A549 (cell line): ENCODE results near the gene EIF4G3. TPM values are rescaled to one million over a fixed set of nuclear protein-coding genes. Genes with fewer than 3 reads are reported as not detected.
A peak's percentile ranks its signal among the peaks of the same experiment; 100 is the strongest.

Experiments used
- ATAC-seq, 2 experiments: fragments of 200-7000 bp in 1 of 2; fragments of >200 bp in 1 of 2; cut with Nextera tagmentation in 1 of 2; cut with Tn5 transposase in 1 of 2; 3 replicates each; pipeline versions ENCODE4 v1.8.0 to v1.9.1; 2018 to 2020; ENCODE audit warnings: mild to moderate bottlenecking in 1 of 2, moderate library complexity in 1 of 2
- CTCF ChIA-PET: fragments of 300-600 bp; sonication (Branson Sonifier 250); formaldehyde crosslinking; extraction: SDS; loops from one replicate; lab custom pipeline; 2021; ENCODE audit warnings: antibody characterized with exemption, inconsistent platforms; lab: Yijun Ruan, JAX
- POLR2A ChIA-PET: fragments of 350-600 bp; formaldehyde crosslinking; extraction: SDS; loops from one replicate; lab custom pipeline; 2021; ENCODE audit warnings: antibody characterized with exemption, inconsistent platforms; lab: Yijun Ruan, JAX
- DNase-seq, 2 experiments: peaks; one replicate each; pipeline versions ENCODE4 v3.0.0 to v3.0.0-alpha.2; 2011 to 2016; ENCODE audit warnings: low read depth in 1 of 2, low spot score in 1 of 2
- FAIRE-seq: peaks from 2 replicates; lab custom pipeline; 2011; peaks lifted over from hg19 to GRCh38; lab: Jason Lieb, UNC
- H3K27ac ChIP-seq, 2 experiments: fragments of >200 bp; sonication (Bioruptor Twin); formaldehyde crosslinking; 3 replicates each; pipeline ENCODE4 v1.5.1; 2016 to 2017
- H3K4me1 ChIP-seq: fragments of >200 bp; sonication (Bioruptor Twin); formaldehyde crosslinking; 3 replicates; pipeline ENCODE4 v1.6.1; 2016
- H3K4me2 ChIP-seq: fragments of >200 bp; sonication (Bioruptor Twin); formaldehyde crosslinking; 3 replicates; pipeline ENCODE4 v1.6.1; 2016
- H3K4me3 ChIP-seq: fragments of >200 bp; sonication (Bioruptor Twin); formaldehyde crosslinking; 3 replicates; pipeline ENCODE4 v1.5.1; 2016
- H3K9me3 ChIP-seq: fragments of >200 bp; sonication (Bioruptor Twin); formaldehyde crosslinking; 3 replicates; pipeline ENCODE4 v1.6.1; 2016
- BCL3 ChIP-seq: fragments of >200 bp; sonication (Bioruptor Twin); formaldehyde crosslinking; IDR thresholded peaks from 3 replicates; pipeline ENCODE4 v1.6.1; 2016
- CTCF ChIP-seq: fragments of >200 bp; sonication (Bioruptor Twin); formaldehyde crosslinking; IDR thresholded peaks from 3 replicates; pipeline ENCODE4 v1.5.1; 2016
- E2F6 ChIP-seq: IDR thresholded peaks from 2 replicates; pipeline ENCODE4 v1.6.1; 2012; ENCODE audit warnings: low read depth, borderline replicate concordance
- EHF ChIP-seq: fragments of 250-450 bp; sonication (Bioruptor Pico); IDR thresholded peaks from 2 replicates; pipeline ENCODE4 v1.5.0; 2020; ENCODE audit warnings: mild to moderate bottlenecking
- EHMT2 ChIP-seq: fragments of 200-600 bp; sonication (generic); IDR thresholded peaks from 2 replicates; pipeline ENCODE4 v1.6.1; 2016; ENCODE audit warnings: antibody characterized with exemption, low read depth, mild to moderate bottlenecking, moderate library complexity
- ELK1 ChIP-seq: fragments of 150-350 bp; IDR thresholded peaks from 2 replicates; pipeline ENCODE4 v1.6.1; 2014; ENCODE audit warnings: low read depth, mild to moderate bottlenecking, low read length
- ESRRA ChIP-seq: fragments of 150-350 bp; IDR thresholded peaks from 2 replicates; pipeline ENCODE4 v1.6.1; 2014; ENCODE audit warnings: mild to moderate bottlenecking, low read length, borderline replicate concordance
- FOXS1 ChIP-seq: fragments of 250-450 bp; sonication (Bioruptor Pico); IDR thresholded peaks from 2 replicates; pipeline ENCODE4 v1.5.0; 2020; ENCODE audit warnings: mild to moderate bottlenecking, moderate library complexity
- HDAC2 ChIP-seq: fragments of 200-600 bp; sonication (generic); IDR thresholded peaks from 2 replicates; pipeline ENCODE4 v1.6.1; 2016
- HMGXB4 ChIP-seq: fragments of 250-450 bp; sonication (Bioruptor Pico); IDR thresholded peaks from 2 replicates; pipeline ENCODE4 v1.5.0; 2021; ENCODE audit warnings: mild to moderate bottlenecking, moderate library complexity, borderline replicate concordance
- KDM1A ChIP-seq: fragments of 200-600 bp; sonication (generic); IDR thresholded peaks from 2 replicates; pipeline ENCODE4 v1.6.1; 2016; ENCODE audit warnings: low read depth, mild to moderate bottlenecking
- MAZ ChIP-seq: fragments of 150-350 bp; IDR thresholded peaks from 2 replicates; pipeline ENCODE4 v1.6.1; 2014; ENCODE audit warnings: antibody characterized with exemption, low read depth, low read length, borderline replicate concordance
- PBX3 ChIP-seq: IDR thresholded peaks from 2 replicates; pipeline ENCODE4 v1.6.1; 2012
- RFX5 ChIP-seq: fragments of 450-650 bp; IDR thresholded peaks from 2 replicates; pipeline ENCODE4 v1.7.1; 2014; ENCODE audit warnings: antibody characterized with exemption, mild to moderate bottlenecking, moderate library complexity
- SMC3 ChIP-seq: fragments of >200 bp; sonication (Bioruptor Twin); formaldehyde crosslinking; IDR thresholded peaks from 3 replicates; pipeline ENCODE4 v1.6.1; 2018; ENCODE audit warnings: inconsistent platforms
- SREBF2 ChIP-seq: fragments of 450-650 bp; IDR thresholded peaks from 2 replicates; pipeline ENCODE4 v1.6.1; 2014; ENCODE audit warnings: mild to moderate bottlenecking, moderate library complexity
- USF2 ChIP-seq: fragments of 450-650 bp; IDR thresholded peaks from 2 replicates; pipeline ENCODE4 v1.6.1; 2014; ENCODE audit warnings: antibody characterized with exemption
- ZFP36 ChIP-seq: fragments of 450-650 bp; IDR thresholded peaks from 2 replicates; pipeline ENCODE4 v1.6.1; 2014; ENCODE audit warnings: borderline replicate concordance; ENCODE audit not compliant: partially characterized antibody
- ZNF302 ChIP-seq: fragments of 250-450 bp; sonication (Bioruptor Pico); IDR thresholded peaks from 2 replicates; pipeline ENCODE4 v1.9.0; 2021; ENCODE audit warnings: inconsistent platforms, mild to moderate bottlenecking, moderate library complexity
- WGBS: methylation state at CpG from one replicate; pipeline ENCODE4 v1.1.6; 2017; ENCODE audit errors: missing lambda C conversion rate; 5-methylcytosine and 5-hydroxymethylcytosine counted together
- polyA plus RNA-seq, 4 experiments: library from polyadenylated mRNA; depleted of rRNA in 3 of 4; stranded (reverse); fragments of >200 nt; fragmentation: RNase III in 1 of 4; extraction: RNeasy Plus Mini Kit Qiagen cat#74134 plus additional on column Dnase treatment in 1 of 4; gene quantifications; 2 replicates in 3 of 4; 3 replicates in 1 of 4; pipeline ENCODE4 v1.2.3, GENCODE V29; 2011 to 2017

EIF4G3 gene
- polyA plus RNA-seq, 2 of the 4 experiments (the other 2 are of a cell fraction): 25.0 to 51.3 TPM

- Histone ChIP-seq H3K4me3 (no peak overlapping the region), H3K4me1 (peaks cover 47% of the 10 kb centered on the region), H3K27ac (peak overlapping the region in 1 of 2 experiments; percentile 44; a peak in 2 of 6 replicates), H3K4me2 (peak overlapping the region; percentile 9; the same call in 2 of the 3 replicates), H3K9me3 (no peaks in the 10 kb centered on the region)
- CTCF ChIA-PET: interaction anchor here (0.6 to 1.4 kb wide), 2 partner anchors 43 to 111 kb away, joined by 3 to 4 read pairs; no protein-coding TSS in a partner anchor
- no peak for ATAC-seq
- TF ChIP-seq E2F6 (no peak), ZNF302 (CRISPR knock-in tag) (no peak), RFX5 (no peak), USF2 (no peak), ESRRA (no peak), KDM1A (no peak), FOXS1 (CRISPR knock-in tag) (no peak), SMC3 (no peak), ZFP36 (no peak), PBX3 (no peak), EHMT2 (no peak), BCL3 (no peak), HDAC2 (no peak), SREBF2 (no peak), CTCF (no peak), EHF (CRISPR knock-in tag) (no peak), MAZ (no peak), HMGXB4 (CRISPR knock-in tag) (no peak), ELK1 (no peak)
- DNase-seq: no peak
- FAIRE-seq: no peak
- POLR2A ChIA-PET: interaction anchor here (0.6 kb wide), 1 partner anchor 9 kb away, joined by 4 read pairs; no protein-coding TSS in a partner anchor
- WGBS: 55% methylated on average over 4 of the region's 4 CpGs
These were observed 24.1 kb downstream of the EIF4G3 start for GRCh38 chr1:21152423-21153100.
